ENCODE data around the gene DGKB. TPM values are rescaled to one million over a fixed set of nuclear protein-coding genes. Genes with fewer than 3 reads are reported as not detected.

The DGKB gene
- polyA plus RNA-seq, 1 donor: 1.3 TPM

- Histone ChIP-seq H3K36me3 (ENCODE audit: control insufficient read depth, insufficient read depth, low read length) (no peaks in the 10 kb centered on the region), H3K27me3 (ENCODE audit: control insufficient read depth, insufficient read depth, low read length) (no peaks in the 10 kb centered on the region), H3K9me3 (ENCODE audit: control insufficient read depth, low read depth, low read length) (no peaks in the 10 kb centered on the region), H3K4me1 (ENCODE audit: control insufficient read depth, insufficient read depth, low read length) (no peaks in the 10 kb centered on the region), H3K27ac (ENCODE audit: low read length) (no peak overlapping the region), H3K4me3 (ENCODE audit: low read length) (no peak overlapping the region)
- no peak for DNase-seq
Observed at GRCh38 chr7:14868937-14869336, 33.6 kb downstream of the DGKB start.

- WGBS (ENCODE audit: insufficient coverage, low lambda C conversion rate): 89% methylated on average over 1 of the region's 1 CpG
- no peaks in the 10 kb centered on the region for H3K36me3 ChIP-seq (ENCODE audit: control insufficient read depth, insufficient read depth, low read length)
- no peak overlapping the region for H3K27ac ChIP-seq (ENCODE audit: low read length)
- no peak for DNase-seq
- no peaks in the 10 kb centered on the region for H3K4me1 ChIP-seq (ENCODE audit: control insufficient read depth, insufficient read depth, low read length)
- no peaks in the 10 kb centered on the region for H3K27me3 ChIP-seq (ENCODE audit: control insufficient read depth, insufficient read depth, low read length)
- peaks cover 2% of the 10 kb centered on the region for H3K9me3 ChIP-seq (ENCODE audit: control insufficient read depth, low read depth, low read length)
- no peak overlapping the region for H3K4me3 ChIP-seq (ENCODE audit: low read length)
Observed at GRCh38 chr7:14861456-14861855, 41.1 kb downstream of the DGKB start.

DNA sequence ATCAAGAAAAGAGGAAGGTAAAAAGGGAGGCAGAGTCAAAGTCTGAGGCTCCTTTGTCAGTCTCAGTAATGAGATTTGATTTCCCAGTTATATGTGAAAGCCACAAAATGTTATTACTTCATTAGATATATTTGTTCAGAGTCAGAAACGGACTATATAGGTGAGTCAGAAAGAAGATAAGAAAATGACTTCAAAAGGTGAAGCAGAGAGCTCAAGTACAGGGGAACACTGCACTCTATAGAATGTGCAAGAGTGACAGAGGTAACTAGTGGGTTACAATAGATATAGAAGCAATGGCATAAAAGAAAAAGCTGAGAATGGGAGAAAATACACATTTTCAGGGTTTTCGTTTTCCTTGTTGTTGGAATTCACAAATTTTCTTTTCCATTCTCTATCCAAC is 43.3 kb downstream of the DGKB start:
- 50% methylated on average over 2 of the region's 2 CpGs for WGBS (ENCODE audit: insufficient coverage, low lambda C conversion rate)

GRCh38 chr7:14858866-14859265 is 43.7 kb downstream of the DGKB start:
- peaks cover 2% of the 10 kb centered on the region for H3K9me3 ChIP-seq (ENCODE audit: control insufficient read depth, low read depth, low read length)
- H3K27me3 ChIP-seq (ENCODE audit: control insufficient read depth, insufficient read depth, low read length): no peaks in the 10 kb centered on the region
- H3K4me1 ChIP-seq (ENCODE audit: control insufficient read depth, insufficient read depth, low read length): no peaks in the 10 kb centered on the region
- 30% methylated on average over 2 of the region's 2 CpGs for WGBS (ENCODE audit: insufficient coverage, low lambda C conversion rate)
- H3K27ac ChIP-seq (ENCODE audit: low read length): no peak overlapping the region
- no peak overlapping the region for H3K4me3 ChIP-seq (ENCODE audit: low read length)
- no peaks in the 10 kb centered on the region for H3K36me3 ChIP-seq (ENCODE audit: control insufficient read depth, insufficient read depth, low read length)
- DNase-seq: no peak

More for the DNA sequence above, 43.3 kb downstream of the DGKB start:
- Histone ChIP-seq H3K27ac (ENCODE audit: low read length) (no peak overlapping the region), H3K4me1 (ENCODE audit: control insufficient read depth, insufficient read depth, low read length) (no peaks in the 10 kb centered on the region), H3K4me3 (ENCODE audit: low read length) (no peak overlapping the region), H3K9me3 (ENCODE audit: control insufficient read depth, low read depth, low read length) (peaks cover 2% of the 10 kb centered on the region), H3K36me3 (ENCODE audit: control insufficient read depth, insufficient read depth, low read length) (no peaks in the 10 kb centered on the region), H3K27me3 (ENCODE audit: control insufficient read depth, insufficient read depth, low read length) (no peaks in the 10 kb centered on the region)
- no peak for DNase-seq

DNA sequence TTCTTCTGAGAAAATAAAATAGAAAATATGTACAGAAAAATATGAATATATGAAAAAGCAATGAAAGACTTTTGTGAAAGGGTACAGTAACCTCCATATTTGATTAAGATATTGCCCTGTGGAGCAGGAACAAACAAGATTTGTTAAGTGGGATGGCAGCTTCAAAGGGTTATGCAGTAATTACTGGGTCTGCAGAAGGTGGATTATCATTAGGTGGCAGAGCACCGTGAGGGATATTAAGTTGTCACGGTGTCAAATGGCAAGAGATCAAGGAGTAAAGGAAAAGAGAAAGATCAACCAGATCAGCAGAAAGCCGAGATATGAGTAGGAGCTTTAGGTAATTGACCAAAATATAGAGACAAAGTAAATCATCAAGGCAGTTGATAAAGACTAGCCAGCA is 44.1 kb downstream of the DGKB start:
- Histone ChIP-seq H3K36me3 (ENCODE audit: control insufficient read depth, insufficient read depth, low read length) (no peaks in the 10 kb centered on the region), H3K4me1 (ENCODE audit: control insufficient read depth, insufficient read depth, low read length) (no peaks in the 10 kb centered on the region), H3K27me3 (ENCODE audit: control insufficient read depth, insufficient read depth, low read length) (no peaks in the 10 kb centered on the region), H3K9me3 (ENCODE audit: control insufficient read depth, low read depth, low read length) (peaks cover 2% of the 10 kb centered on the region), H3K4me3 (ENCODE audit: low read length) (no peak overlapping the region), H3K27ac (ENCODE audit: low read length) (no peak overlapping the region)
- no peak for DNase-seq
- WGBS (ENCODE audit: insufficient coverage, low lambda C conversion rate): 0% methylated on average over 1 of the region's 3 CpGs

- DNase-seq: no peak
- H3K27ac ChIP-seq (ENCODE audit: low read length): no peak overlapping the region
- WGBS (ENCODE audit: insufficient coverage, low lambda C conversion rate): no CpG with 5 or more reads among the region's 1 CpG
Observed at GRCh38 chr7:14855033-14855794, 47.3 kb downstream of the DGKB start.

GRCh38 chr7:14854471-14854870 is 48.1 kb downstream of the DGKB start:
- Histone ChIP-seq H3K27me3 (ENCODE audit: control insufficient read depth, insufficient read depth, low read length) (no peaks in the 10 kb centered on the region), H3K9me3 (ENCODE audit: control insufficient read depth, low read depth, low read length) (peaks cover 2% of the 10 kb centered on the region), H3K36me3 (ENCODE audit: control insufficient read depth, insufficient read depth, low read length) (no peaks in the 10 kb centered on the region), H3K27ac (ENCODE audit: low read length) (no peak overlapping the region), H3K4me3 (ENCODE audit: low read length) (no peak overlapping the region), H3K4me1 (ENCODE audit: control insufficient read depth, insufficient read depth, low read length) (no peaks in the 10 kb centered on the region)
- DNase-seq: no peak
- 100% methylated on average over 1 of the region's 5 CpGs for WGBS (ENCODE audit: insufficient coverage, low lambda C conversion rate)

More at GRCh38 chr7:14855033-14855794, 47.3 kb downstream of the DGKB start:
- Histone ChIP-seq H3K27me3 (ENCODE audit: control insufficient read depth, insufficient read depth, low read length) (no peaks in the 10 kb centered on the region), H3K4me3 (ENCODE audit: low read length) (no peak overlapping the region), H3K9me3 (ENCODE audit: control insufficient read depth, low read depth, low read length) (peaks cover 2% of the 10 kb centered on the region), H3K4me1 (ENCODE audit: control insufficient read depth, insufficient read depth, low read length) (no peaks in the 10 kb centered on the region), H3K36me3 (ENCODE audit: control insufficient read depth, insufficient read depth, low read length) (no peaks in the 10 kb centered on the region)

- DNase-seq: no peak
- H3K4me3 ChIP-seq (ENCODE audit: low read length): no peak overlapping the region
- no peaks in the 10 kb centered on the region for H3K4me1 ChIP-seq (ENCODE audit: control insufficient read depth, insufficient read depth, low read length)
- no peaks in the 10 kb centered on the region for H3K36me3 ChIP-seq (ENCODE audit: control insufficient read depth, insufficient read depth, low read length)
- no CpG with 5 or more reads among the region's 1 CpG for WGBS (ENCODE audit: insufficient coverage, low lambda C conversion rate)
- H3K27ac ChIP-seq (ENCODE audit: low read length): no peak overlapping the region
- H3K27me3 ChIP-seq (ENCODE audit: control insufficient read depth, insufficient read depth, low read length): no peaks in the 10 kb centered on the region
- H3K9me3 ChIP-seq (ENCODE audit: control insufficient read depth, low read depth, low read length): no peaks in the 10 kb centered on the region
Observed at GRCh38 chr7:14851610-14852009, 50.9 kb downstream of the DGKB start.

DNA sequence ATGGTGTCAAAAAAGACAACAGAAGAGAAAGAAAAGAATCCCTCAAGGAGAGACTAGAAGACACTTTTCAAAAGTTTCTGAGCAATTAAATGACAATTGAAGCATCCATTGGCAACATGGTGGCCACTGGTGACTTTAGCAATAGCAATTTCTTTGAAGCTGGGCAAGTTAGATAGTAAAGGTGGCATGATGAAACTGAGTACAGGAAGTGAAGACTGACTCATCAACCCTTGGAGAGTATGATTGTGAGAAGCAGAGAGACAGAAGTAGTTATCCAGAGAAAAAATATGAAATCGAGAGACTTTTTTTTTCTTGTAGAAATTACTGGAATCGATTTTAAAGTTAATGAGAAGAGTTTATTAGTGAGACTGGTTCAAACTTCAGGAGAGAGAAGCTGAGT is 52.5 kb downstream of the DGKB start:
- Histone ChIP-seq H3K27ac (ENCODE audit: low read length) (no peak overlapping the region), H3K36me3 (ENCODE audit: control insufficient read depth, insufficient read depth, low read length) (no peaks in the 10 kb centered on the region), H3K27me3 (ENCODE audit: control insufficient read depth, insufficient read depth, low read length) (no peaks in the 10 kb centered on the region), H3K4me3 (ENCODE audit: low read length) (no peak overlapping the region), H3K9me3 (ENCODE audit: control insufficient read depth, low read depth, low read length) (no peaks in the 10 kb centered on the region), H3K4me1 (ENCODE audit: control insufficient read depth, insufficient read depth, low read length) (no peaks in the 10 kb centered on the region)
- DNase-seq: no peak
- 90% methylated on average over 2 of the region's 2 CpGs for WGBS (ENCODE audit: insufficient coverage, low lambda C conversion rate)

DNA sequence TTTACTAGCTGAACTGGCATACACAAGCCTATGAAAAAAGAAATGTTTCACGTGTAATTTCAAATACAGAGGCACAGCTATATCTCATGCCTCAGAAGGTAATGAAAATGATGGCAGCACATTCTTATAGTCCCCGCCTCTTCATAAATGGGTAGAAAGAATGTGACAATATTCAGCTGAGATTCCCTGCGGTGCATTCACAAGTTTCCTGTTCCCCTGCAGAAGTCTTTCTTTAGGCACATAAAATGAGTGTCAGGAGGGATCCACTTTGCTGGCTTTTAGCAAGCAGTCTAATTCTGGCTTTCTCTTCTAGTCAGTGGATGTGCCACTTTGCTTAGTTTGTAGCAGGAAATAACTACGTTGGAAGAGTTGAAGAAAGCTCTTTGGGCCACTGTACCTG is 56.1 kb downstream of the DGKB start:
- no peak for DNase-seq
- Histone ChIP-seq H3K9me3 (ENCODE audit: control insufficient read depth, low read depth, low read length) (no peaks in the 10 kb centered on the region), H3K27me3 (ENCODE audit: control insufficient read depth, insufficient read depth, low read length) (no peaks in the 10 kb centered on the region), H3K4me1 (ENCODE audit: control insufficient read depth, insufficient read depth, low read length) (no peaks in the 10 kb centered on the region), H3K36me3 (ENCODE audit: control insufficient read depth, insufficient read depth, low read length) (no peaks in the 10 kb centered on the region), H3K27ac (ENCODE audit: low read length) (no peak overlapping the region), H3K4me3 (ENCODE audit: low read length) (no peak overlapping the region)
- WGBS (ENCODE audit: insufficient coverage, low lambda C conversion rate): 80% methylated on average over 1 of the region's 4 CpGs

DNA sequence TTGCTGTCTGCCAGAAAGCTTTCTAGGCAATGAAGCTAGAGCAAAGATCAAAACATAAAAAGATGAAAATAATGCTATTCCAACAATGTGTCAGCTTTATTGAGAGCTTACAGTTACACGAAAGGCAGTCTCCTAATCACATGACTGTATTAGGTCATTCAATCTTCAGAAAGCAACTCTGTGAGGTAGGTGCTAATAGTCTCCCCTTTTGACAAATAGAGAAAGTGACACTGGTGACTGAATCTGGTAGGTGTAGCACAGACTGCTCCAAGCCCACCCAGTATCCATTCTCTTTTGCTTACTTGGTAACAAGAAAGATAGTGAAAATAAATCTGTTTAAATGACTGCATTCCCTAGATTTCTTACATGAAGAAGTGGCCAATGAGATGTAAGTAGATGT is 58.8 kb downstream of the DGKB start:
- no peak for DNase-seq
- WGBS (ENCODE audit: insufficient coverage, low lambda C conversion rate): no CpG with 5 or more reads among the region's 1 CpG
- H3K9me3 ChIP-seq (ENCODE audit: control insufficient read depth, low read depth, low read length): no peaks in the 10 kb centered on the region
- no peak overlapping the region for H3K27ac ChIP-seq (ENCODE audit: low read length)
- H3K36me3 ChIP-seq (ENCODE audit: control insufficient read depth, insufficient read depth, low read length): no peaks in the 10 kb centered on the region
- no peaks in the 10 kb centered on the region for H3K4me1 ChIP-seq (ENCODE audit: control insufficient read depth, insufficient read depth, low read length)
- H3K27me3 ChIP-seq (ENCODE audit: control insufficient read depth, insufficient read depth, low read length): no peaks in the 10 kb centered on the region
- no peak overlapping the region for H3K4me3 ChIP-seq (ENCODE audit: low read length)

Data from large intestine (tissue), 3 donors.